Vagina (tissue), 2 donors: Measurements from ENCODE around the gene NR2F1-AS1.

Experiments
- CTCF ChIP-seq, 3 experiments: fragments of 450-650 bp in 2 of 3; fragments of 200-600 bp in 1 of 3; sonication (generic) in 1 of 3; IDR thresholded peaks; one replicate each; pipeline ENCODE4 v1.5.1; 2017 to 2019; ENCODE audit warnings: antibody characterized with exemption in 3 of 3, mild to moderate bottlenecking in 2 of 3, moderate library complexity in 2 of 3
- POLR2A ChIP-seq, 2 donors: fragments of 450-650 bp; IDR thresholded peaks; one replicate each; pipeline ENCODE4 v1.6.1; 2017; ENCODE audit warnings: antibody characterized with exemption in 2 of 2, mild to moderate bottlenecking in 2 of 2, moderate library complexity in 2 of 2

- TF ChIP-seq POLR2A (IDR thresholded peaks at IDR 0.05) (no peak), CTCF (IDR thresholded peaks at IDR 0.05) (no peak)
Observed at GRCh38 chr5:93592883-93593282, 11.9 kb upstream of the NR2F1-AS1 start.
